ENCODE results near the gene CBLB.

GRCh38 chr3:105860641-105861040, 8.2 kb downstream of the CBLB start:
- TF ChIP-seq CTCF (IDR thresholded peaks at IDR 0.05) (no peak), EP300 (IDR thresholded peaks at IDR 0.05) (no peak)

All from ovary (tissue), 3 donors.